AG09319 (cell line): ENCODE data around the gene DOCK1.

Source experiments
- DNase-seq: peaks from one replicate; pipeline ENCODE4 v3.0.0-alpha.2; 2010; ENCODE audit warnings: low read depth; ENCODE audit errors: extremely low read depth
- TF ChIP-seq, protein P1 (sequence below): IDR thresholded peaks from 2 replicates; pipeline ENCODE4 v1.5.1; 2011; ENCODE audit warnings: low read depth, mild to moderate bottlenecking, inconsistent platforms, low read length, moderate library complexity

Gene DOCK1

DNA sequence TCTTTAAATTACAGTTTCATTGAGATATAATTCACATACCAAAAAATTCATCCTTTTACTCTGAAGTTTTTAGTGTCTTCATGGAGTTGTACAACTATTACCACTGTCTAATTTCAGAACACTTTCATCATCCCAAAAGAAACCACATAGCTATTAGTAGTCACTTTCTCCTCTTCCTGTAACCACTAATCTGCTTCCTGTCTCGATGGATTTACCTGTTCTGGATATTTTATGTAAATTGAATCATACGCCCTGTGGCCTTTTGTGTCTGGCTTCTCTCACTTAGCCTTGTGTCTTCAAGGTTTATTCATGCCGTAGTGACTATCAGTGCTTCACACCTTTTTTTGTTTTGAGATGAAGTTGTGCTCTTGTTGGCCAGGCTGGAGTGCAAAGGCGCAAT lies 135.5 kb downstream of the DOCK1 start:
- TF ChIP-seq, protein P1, sequence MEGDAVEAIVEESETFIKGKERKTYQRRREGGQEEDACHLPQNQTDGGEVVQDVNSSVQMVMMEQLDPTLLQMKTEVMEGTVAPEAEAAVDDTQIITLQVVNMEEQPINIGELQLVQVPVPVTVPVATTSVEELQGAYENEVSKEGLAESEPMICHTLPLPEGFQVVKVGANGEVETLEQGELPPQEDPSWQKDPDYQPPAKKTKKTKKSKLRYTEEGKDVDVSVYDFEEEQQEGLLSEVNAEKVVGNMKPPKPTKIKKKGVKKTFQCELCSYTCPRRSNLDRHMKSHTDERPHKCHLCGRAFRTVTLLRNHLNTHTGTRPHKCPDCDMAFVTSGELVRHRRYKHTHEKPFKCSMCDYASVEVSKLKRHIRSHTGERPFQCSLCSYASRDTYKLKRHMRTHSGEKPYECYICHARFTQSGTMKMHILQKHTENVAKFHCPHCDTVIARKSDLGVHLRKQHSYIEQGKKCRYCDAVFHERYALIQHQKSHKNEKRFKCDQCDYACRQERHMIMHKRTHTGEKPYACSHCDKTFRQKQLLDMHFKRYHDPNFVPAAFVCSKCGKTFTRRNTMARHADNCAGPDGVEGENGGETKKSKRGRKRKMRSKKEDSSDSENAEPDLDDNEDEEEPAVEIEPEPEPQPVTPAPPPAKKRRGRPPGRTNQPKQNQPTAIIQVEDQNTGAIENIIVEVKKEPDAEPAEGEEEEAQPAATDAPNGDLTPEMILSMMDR = no peak
- DNase-seq = no peak

DNA sequence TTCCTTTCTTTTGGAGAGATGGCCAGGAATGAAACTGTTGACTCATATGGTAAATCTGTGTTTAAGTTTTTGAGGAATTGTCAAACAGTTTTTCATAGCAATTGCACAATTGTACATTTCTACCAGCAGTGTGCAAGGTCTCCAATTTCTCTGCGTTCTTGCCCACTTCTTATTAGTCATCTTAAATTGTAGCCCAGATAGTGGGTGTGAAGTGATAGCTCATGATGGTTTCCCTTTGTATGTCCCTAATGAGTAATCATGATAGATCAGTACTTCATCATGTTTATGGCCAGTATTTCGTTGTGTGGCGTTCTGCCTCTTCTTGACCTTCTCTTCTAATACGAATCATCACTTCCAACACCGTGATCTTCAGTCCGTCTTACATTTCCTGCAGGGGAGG lies 136.3 kb downstream of the DOCK1 start:
- peak; percentile 68 for DNase-seq

DNA sequence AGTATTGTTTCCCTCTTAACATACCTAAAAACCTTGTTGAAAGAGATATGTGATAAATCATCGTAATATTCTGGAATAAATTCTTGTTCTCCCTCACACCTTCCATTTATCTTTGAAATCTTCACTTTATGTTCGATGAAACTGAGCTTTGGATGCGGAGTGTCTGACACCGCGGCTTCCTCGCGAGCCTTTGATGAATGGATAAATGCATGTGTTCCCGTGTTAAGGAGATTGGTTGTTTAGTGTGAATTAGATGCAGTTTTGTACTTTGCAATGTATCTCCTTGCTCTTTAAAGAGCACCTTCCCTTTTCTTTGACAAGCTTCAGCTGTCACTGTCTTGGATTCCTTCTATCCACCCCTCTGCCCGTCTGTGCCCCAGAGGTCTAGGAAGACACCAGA lies 138.1 kb downstream of the DOCK1 start:
- no peak for DNase-seq
- TF ChIP-seq, protein P1 = no peak

More for the DNA sequence above, 136.3 kb downstream of the DOCK1 start:
- TF ChIP-seq, protein P1 = no peak; the same call in 1 of the 2 replicates

DNA sequence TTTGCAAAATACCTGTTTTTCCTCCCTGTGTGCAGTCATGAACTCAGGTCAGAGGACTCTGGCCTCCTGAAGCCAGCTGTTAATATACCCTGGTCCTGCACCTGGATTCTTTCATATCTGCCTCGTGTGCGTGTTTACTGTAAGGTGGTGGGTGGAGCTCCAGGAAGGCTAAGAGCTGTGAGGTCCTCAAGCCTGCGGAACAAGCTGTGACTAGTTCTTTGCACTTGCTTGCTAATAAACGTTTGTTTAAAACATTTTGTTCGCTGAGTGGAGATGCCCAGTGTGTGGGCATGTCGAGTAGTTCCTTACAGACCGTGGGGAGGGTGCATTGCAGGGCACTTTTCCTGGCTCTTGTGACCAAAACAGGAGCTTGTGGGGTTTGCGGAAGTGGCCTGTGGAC lies 139.0 kb downstream of the DOCK1 start:
- no peak for DNase-seq
- TF ChIP-seq, protein P1 = no peak

DNA sequence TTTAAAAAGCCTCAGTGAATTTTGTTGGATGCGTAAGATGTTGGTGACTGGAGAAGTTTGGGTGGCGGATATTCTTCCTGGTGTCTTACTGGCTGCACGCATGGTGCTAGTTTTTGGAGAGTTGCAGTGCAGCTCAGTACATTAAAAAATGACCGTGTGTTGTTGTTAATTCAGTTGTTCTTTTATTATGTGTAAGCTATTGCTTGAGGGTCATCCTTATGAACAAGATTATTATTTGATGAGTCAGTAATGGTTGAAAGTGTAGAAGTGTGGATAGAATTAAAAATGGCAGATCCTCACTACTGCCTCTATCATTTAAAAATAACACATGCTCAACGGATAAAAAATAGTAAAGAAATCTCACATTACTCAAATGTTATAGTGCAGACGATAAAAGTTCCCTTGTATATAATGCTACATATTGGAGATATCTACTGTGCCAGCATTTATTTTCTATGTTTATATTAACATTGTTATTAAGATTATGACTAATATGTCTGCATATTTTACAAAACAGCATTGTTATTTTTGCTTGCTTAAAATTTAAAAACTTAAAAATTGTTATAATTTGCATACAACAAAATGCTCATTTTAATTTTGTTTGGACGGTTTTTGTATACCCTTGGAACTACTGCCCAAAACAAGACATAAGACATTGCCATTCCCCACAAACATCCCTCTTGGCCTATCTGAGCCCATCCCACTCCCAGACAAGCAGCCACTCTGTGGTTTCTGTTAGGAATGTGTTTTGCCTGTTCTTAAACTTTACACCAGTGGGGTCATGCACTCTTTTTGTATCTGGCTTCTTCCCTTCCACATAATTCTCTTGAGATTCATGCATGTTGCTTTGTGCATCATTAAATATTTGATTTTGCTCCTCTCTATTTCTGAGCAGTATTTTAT lies 142.0 kb downstream of the DOCK1 start:
- TF ChIP-seq, protein P1 = no peak
- DNase-seq = no peak

DNA sequence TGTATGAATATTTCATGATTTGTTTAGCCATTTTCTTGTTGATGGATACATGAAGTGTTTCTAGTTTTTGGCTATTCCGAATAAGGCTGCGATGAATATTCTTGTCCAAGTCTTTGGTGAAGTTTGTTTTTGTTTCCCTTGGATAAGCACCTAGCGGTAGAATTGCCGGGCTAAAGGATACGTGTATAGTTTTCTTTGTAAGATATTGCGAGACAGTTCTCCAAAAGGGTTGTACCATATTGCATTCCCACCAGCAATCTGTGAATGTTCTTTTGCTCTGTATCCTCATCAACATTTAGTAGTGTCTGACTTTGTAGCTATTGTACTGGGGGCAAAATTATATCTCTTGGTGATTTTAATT lies 142.6 kb downstream of the DOCK1 start:
- TF ChIP-seq, protein P1 = no peak
- DNase-seq = no peak

DNA sequence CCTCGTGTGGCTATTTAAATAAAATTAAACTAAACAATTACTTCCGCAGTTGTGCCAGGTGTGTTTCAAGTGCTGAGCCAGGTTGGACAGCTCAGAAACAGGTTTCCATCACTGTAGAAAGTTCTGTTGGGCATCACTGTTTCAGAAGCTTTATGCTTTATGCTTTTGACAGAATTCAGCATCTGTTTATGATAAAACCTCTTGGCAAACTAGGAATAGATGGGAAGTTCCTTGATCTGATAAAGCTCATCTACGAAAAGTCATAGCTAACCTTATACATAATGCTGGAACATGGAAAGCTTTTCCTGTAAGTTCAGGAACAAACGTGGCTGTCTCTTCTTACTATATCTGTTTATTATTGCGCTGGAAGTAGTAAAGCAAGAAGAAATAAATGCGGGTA lies 143.4 kb downstream of the DOCK1 start:
- TF ChIP-seq, protein P1 = no peak
- no peak for DNase-seq
